Esophagus muscularis mucosa (tissue), 4 donors: ENCODE results near the gene UTS2B.

ENCODE experiments used
- EP300 ChIP-seq: sonication (generic); formaldehyde crosslinking; IDR thresholded peaks from one replicate; pipeline ENCODE4 v1.6.1; 2017; ENCODE audit warnings: antibody characterized with exemption
- POLR2A ChIP-seq: fragments of 450-650 bp; IDR thresholded peaks from one replicate; pipeline ENCODE4 v1.6.1; 2017; ENCODE audit warnings: antibody characterized with exemption, moderate library complexity, mild to moderate bottlenecking, low read depth
- POLR2AphosphoS5 ChIP-seq, 2 donors: sonication (generic); formaldehyde crosslinking; IDR thresholded peaks; one replicate each; pipeline ENCODE4 v1.6.1; 2017; ENCODE audit warnings: antibody characterized with exemption in 2 of 2
- TF ChIP-seq, protein P1 (sequence below), 3 experiments: fragments of 200-600 bp in 2 of 3; fragments of 450-650 bp in 1 of 3; sonication (generic) in 2 of 3; IDR thresholded peaks; one replicate each; pipeline ENCODE4 v1.5.1; 2017 to 2019; ENCODE audit warnings: antibody characterized with exemption in 3 of 3, mild to moderate bottlenecking in 2 of 3, moderate library complexity in 1 of 3

DNA sequence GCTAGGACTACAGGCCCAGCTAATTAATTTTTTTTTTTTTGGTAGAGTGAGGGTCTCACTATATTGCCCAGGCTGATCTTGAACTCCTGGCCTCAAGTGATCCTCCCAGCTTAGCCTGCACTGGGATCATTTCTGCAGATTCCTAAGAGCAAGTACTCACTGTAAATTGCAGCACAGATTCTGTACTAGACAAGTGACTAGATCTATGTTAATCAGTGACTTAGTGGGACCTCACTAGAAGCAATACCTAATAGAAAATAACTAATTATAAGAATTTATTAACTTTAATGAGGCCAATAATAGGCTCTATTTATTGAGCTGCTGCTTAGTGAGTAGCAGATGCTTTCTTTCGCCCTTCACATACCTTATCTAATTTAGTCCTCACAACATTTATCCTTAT lies 10.6 kb upstream of the UTS2B start:
- TF ChIP-seq, protein P1, sequence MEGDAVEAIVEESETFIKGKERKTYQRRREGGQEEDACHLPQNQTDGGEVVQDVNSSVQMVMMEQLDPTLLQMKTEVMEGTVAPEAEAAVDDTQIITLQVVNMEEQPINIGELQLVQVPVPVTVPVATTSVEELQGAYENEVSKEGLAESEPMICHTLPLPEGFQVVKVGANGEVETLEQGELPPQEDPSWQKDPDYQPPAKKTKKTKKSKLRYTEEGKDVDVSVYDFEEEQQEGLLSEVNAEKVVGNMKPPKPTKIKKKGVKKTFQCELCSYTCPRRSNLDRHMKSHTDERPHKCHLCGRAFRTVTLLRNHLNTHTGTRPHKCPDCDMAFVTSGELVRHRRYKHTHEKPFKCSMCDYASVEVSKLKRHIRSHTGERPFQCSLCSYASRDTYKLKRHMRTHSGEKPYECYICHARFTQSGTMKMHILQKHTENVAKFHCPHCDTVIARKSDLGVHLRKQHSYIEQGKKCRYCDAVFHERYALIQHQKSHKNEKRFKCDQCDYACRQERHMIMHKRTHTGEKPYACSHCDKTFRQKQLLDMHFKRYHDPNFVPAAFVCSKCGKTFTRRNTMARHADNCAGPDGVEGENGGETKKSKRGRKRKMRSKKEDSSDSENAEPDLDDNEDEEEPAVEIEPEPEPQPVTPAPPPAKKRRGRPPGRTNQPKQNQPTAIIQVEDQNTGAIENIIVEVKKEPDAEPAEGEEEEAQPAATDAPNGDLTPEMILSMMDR (IDR thresholded peaks at IDR 0.05), result no peak
- TF ChIP-seq POLR2AphosphoS5 (IDR thresholded peaks at IDR 0.05) (no peak), POLR2A (no peak), EP300 (no peak)
